GM21723 (cell line): ENCODE results near the gene HRCT1.
"Not testable (repeated sequence)": the region's sequence is repeated elsewhere in the genome, so short reads cannot be mapped to it uniquely, and the experiment has no call there.

Source experiments
- ATAC-seq: cut with Tn5 transposase; IDR thresholded peaks from one replicate; pipeline ENCODE4 v1.9.1; 2021; ENCODE audit warnings: mild to moderate bottlenecking, moderate library complexity; ENCODE audit not compliant: unreplicated experiment

Gene HRCT1

DNA sequence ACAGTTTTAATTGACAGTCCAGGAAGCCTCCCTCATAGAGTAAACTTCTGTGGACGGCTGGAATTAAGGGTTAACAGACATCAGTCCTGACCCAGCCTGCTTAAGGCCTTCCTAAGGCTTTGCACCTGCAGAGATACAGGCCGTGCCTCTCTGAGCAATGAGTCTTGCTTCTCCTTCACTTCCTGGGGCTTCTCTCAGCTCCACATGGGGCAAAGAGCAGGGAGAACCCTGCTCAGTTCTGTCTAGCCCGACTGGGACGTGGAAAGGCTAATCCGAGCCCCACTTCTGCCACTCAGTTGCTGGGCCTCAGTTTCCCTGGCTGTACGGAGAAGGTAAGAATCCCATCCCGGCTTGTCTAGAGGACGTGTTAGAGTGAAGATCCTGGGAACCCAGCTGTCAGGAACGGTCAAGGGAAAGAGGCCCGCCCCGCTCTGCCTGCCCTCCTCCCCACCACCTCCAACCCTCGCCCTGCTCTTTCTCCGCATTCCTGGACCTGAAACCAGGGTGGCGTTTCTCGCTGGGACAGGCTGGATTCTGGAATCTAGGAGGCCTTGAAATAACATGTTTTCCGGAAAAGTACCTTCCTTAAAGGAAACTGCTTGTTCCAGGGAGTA is 9.8 kb downstream of the HRCT1 start:
- ATAC-seq = no peak

DNA sequence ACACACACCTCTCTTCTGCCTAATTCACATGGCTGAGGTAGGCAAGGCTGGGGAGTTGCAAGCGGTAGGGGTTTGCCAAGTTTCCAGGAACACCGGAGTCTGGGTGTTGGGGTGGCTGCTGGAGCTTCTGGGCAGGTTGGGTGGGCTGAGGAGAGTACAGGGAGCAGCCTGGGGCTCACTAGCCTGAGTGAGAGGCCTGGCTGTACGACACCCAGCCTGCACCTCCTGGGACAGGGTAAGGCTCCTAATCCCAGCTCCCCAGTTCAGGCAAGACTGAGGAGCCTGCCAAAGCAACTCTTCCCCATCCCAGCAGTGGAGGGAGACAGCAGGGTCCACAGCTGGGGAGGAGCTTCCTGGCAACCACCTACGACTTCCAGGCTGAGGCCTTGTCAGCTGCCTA is 11.3 kb downstream of the HRCT1 start:
- no peak for ATAC-seq

DNA sequence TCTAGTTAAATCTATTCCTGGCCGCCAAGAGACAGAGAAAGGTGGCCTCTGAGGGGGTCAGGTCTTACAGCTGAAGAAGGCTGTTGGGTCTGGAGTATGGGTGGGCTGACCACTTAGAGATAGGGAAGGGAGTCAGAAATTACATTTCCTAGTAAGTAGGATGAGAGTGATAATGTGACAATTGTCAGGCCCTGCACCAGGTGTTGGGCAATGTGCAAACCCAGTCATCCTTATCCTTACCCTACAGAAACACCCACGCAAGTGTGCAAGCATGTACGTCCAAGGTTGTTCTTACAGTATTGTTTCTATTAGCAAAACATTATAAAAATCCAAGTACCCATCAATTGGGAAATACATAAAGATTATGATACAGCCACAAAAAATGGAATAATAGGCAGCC is 12.8 kb downstream of the HRCT1 start:
- ATAC-seq = no peak

DNA sequence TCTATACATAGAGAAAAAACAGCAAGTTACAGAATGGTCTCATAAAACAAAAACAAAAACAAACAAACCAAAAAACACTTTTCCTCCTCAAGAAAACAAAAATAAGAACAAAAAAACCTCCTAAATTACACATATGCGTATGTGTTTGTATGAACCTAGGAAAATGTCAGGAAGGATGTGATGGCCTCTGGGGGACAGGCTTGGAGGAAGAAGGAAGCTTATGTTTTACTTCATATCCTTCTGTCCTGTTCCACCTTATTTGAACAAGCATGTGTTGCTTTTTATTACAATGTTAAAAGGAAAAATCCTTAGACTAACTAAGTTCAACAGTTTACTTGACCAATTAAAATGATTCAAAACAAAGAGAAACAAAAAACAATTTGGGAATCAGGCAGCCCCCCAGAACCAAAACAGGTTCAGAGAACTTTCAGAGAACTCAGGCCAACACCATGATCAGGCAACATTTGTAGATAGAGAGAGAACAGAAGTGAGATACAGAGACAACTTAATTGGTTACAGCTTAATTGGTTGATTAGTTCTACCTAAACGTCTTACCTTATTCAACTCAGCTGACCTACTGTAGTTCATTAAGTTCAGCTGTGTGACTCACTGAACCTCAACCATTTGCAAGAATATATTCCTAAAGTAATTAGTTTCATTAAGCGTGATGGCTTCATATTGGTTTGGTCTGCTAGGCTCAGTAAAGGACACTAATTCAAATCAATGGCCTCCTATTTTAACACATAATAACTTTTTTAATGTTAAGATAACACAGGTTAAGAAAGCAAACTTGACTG is 13.4 kb downstream of the HRCT1 start:
- no peak for ATAC-seq

DNA sequence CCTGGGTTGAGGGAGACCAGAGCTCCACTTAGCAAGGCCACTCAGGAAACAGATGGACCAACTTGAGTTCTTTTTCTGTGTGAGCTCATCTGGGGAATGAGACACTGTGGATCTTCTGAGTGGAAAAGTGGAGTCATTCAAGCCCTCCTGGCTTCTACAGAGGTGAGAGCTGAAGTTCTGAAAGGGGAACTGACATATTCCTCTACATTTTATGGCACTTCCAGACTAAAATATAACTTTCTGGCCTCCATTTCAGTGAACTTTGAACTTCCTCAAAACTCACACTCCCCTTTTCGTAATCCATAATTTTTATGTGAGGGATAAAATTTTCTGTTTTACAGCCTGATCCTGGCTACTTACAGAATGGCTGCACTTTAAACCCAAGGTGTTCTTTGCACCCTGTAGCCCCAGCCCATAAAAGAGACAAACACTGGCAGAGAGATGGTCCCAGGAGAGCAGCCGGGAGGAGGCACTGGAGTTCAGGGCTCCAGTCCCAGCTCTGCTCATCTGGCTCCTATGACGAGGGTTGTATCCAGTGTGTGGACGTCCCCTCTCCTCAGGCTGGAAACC is 14.1 kb downstream of the HRCT1 start:
- ATAC-seq = no peak

DNA sequence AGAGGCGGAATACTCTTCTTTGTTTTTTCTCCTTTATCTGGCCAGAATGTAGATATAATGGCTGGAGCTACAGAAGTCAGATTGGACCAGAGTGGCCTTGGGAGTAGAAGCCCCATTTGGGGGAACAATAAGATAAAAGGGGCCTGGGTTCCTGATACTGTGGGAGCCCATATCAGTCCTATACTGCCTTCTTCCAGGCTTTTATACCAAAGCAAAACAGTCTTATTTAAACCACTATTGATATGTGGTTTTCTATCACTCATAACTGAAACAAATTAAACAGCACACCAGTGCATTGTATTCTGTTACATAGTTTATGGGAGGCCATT is 17.6 kb downstream of the HRCT1 start:
- no peak for ATAC-seq

DNA sequence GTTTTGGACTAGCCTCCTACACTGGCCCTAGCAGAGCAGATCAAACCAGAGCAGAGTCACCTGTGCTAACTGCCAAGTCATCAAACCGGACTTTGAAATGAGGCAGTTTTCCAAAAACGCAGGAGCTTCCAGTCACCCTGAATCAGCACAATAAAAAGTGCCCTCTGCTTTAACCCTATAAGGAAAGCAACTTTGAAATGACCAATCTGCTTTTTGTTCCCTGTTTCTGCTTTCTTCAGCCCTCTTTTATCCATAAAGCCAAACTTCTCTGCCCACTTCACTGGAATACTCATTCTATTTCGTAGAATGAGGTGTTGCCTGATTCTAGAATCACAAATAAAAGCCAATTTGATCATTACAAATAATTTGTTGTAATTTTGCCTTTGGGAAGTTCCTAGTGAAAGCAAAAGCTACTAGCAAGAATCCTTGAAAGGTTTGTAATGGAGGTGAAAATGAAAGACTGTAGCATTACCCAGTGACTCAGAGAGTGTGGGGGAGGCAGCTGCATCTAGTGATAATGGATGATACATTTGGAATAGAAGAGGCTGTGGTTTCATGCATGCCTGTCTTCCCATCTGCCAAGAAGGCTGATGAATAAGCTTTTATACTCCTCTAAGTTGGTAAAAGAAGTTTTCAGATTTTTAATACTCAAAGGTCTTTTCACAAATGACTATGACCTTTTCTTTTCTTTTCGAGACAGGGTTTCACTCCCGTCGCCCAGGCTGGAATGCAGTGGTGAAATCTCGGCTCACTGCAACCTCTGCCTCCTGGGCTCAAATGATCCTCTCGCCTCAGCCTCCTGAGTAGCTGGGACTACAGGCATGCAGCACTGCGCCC is 18.1 kb downstream of the HRCT1 start:
- no peak for ATAC-seq

DNA sequence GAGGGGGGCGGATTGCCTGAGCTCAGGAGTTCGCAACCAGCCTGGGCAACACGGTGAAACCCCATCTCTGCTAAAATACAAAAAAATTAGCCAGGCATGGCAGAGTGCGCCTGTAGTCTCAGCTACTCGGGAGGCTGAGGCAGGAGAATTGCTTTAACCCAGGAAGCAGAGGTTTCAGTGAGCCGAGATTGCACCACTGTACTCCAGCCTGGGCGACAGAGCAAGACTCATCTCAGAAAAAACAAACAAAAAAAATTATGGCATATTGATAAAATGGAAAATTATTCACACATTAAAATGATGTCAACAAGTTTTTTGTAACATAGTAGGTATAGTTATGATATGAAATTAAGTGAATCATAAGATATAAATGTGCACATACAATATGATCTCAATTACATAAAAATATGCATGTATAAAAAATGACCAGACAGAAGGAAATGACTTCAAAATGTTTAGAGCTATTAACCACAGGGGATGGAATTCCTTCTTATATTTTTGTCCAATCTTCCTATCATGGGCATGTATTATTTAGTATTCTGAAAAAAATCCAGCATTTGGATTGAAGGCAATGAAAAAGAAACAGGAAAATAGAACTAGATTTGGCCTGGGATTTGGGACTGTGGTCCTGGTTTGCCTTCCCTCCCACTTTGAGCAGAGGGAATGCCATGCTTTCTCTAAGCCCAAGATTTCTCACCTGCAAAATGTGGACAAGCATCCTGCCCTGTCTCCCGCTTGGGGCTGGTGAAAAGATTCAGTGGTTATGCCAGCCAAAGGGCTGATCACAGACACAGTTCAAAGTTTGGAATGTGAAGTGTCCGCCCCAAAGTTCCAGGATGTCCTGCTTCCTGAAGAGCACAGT is 22.8 kb downstream of the HRCT1 start:
- no peak for ATAC-seq

DNA sequence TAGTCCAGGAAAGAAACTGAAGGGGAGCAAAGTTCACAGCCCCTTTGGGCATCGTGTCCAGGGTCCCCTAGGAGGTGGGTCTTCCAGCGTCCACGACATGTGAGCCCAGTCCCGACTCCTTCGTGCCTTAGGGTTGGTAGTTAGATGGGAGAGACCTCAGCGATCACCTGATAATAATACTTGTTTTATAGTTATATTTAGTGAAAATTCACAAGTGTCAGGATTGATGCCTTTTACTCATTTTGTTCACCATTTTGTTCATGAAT is 23.4 kb downstream of the HRCT1 start:
- ATAC-seq = no peak

DNA sequence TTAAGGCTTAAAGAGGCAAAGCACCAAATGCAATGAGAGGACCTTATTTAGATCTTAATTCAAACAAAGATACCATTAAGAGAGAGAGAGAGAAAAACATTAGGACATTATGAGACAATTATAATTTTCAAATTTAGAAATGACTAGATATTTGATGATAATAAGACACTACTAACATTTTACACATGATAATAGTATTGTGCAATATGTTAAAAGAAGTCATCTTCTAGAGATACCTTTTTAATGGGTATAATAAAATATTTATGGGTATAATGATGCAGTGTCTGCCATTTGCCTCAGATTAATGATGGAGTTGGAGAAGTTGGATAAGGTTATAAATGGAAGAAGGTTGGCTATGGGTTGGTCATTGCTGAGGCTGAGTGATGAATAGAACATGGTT is 24.5 kb downstream of the HRCT1 start:
- no peak for ATAC-seq

DNA sequence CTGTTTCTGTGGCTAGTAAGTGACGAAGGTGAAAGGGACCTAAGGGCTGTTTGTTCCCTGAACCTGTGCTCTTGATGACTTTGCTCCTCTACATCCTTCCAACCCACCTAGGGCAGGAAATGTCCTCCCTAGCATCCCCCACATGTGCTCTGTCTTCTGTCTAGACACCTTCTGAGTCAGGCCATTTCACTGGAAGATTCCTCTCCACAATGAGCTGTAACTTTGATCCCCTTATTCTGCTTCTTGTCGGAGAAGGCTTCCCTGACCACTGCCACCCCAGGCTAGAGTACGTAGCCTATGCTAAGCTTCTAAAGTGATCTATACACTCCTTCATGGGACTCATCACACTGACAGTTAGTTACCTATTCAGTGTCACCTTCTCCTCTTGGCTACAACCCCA is 25.0 kb downstream of the HRCT1 start:
- ATAC-seq = no peak

DNA sequence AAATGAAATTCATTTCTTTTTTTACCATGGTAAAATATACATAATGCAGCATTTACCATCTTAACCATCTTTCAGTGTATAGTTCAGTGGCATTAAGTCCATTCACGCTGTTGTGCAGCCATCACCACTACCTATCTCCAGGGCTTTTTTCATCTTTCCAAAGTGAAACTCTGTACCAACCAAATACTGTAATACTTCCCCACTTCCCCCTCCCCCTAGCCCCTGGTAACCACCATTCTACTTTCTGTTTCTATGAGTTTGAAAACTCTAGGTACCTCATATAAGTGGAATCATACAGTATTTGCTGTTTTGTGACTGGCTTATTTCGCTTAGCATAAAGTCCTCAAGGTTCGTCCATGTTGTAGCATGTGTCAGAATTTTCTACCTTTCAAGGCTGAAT is 26.7 kb downstream of the HRCT1 start:
- ATAC-seq = no peak

DNA sequence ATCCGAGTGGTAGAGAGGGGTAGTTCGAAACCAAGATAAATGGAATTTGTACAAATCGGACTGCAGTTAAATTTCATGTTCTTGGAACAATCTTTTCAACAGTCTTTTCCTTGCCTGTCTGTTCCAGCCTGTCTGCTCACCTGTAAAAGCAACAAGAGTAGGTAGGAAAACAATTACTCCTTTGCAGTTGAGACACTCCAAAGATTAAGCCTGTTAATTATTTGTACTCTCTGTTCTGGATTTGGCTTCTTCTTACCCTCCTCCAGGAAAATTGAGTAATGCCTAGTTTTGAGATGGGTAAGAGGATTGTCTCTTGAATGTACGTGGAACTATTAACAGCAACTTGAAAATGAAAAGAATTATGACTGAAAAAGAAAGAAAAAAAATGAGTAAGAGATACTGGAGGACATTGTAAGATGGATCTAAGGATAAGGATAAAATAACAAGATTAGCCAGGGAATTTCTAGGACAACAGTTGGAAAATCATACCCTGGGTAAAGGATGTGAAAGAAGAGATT is 27.6 kb downstream of the HRCT1 start:
- ATAC-seq = no peak

DNA sequence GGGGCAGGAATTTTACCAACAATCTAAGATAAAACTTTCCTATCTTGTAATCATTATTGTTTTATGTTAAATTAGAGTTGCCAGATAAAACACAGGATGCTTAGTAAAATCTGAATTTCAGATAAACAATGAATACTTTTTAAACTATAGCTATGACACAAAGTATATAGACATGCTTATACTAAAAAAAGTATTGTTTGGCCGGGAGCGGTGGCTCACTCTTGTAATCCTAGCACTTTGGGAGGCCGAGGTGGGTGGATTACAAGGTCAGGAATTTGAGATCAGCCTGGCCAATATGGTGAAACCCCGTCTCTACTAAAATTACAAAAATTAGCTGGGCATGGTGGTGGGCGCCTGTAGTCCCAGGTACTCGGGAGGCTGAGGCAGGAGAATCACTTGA is 28.1 kb downstream of the HRCT1 start:
- ATAC-seq = not testable (repeated sequence)

DNA sequence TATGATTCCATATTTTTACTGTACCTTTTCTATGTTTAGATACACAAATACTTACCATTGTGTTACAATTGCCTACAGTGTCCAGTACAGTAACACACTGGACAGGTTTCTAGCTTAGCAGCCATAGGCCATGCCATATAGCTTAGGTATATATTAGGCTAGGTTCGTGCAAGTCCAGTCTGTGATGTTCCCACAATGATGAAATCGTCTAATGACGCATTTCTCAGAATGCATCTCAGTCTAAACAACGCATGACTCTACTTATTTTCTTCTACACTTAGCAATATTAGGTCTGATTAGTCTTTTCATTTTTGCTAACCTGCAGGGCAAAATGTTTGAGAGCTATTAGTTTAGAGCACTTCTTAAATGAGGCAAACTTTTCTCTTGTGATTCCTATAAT is 29.3 kb downstream of the HRCT1 start:
- ATAC-seq = no peak

DNA sequence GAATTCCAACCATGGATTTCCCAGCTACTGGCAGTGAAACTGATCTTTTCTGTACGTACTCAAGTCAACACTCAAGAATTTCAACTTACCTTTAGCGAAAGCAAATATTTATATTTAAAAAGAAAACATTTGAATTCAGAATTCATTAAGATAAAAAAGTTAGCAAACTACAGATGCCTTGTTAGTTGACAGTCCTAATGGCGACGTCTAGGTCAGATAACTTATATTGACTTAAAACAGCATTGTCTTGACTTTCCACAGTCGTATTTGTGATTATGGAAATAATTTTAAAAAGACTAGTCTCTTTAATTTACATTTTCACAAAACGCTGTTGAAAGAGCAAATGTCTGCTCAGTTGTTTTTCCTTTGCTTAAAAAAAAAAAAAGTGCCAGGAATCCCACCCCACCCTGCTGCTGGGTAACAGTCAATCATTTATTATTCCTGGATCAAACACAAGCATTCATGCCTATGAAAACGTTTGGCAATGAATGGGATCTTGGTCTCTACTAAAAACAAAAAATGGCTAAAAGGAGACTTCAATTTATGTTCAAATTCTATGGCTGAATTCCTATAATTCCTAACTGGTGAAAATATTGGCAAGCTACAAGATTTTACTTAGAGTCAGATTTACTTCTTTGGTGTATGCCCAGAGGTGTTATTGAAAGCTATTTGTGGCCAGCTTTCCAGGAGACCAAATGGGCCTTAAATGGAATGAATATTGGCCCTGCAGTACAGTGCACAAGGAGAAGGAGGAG is 29.9 kb downstream of the HRCT1 start:
- ATAC-seq = no peak

DNA sequence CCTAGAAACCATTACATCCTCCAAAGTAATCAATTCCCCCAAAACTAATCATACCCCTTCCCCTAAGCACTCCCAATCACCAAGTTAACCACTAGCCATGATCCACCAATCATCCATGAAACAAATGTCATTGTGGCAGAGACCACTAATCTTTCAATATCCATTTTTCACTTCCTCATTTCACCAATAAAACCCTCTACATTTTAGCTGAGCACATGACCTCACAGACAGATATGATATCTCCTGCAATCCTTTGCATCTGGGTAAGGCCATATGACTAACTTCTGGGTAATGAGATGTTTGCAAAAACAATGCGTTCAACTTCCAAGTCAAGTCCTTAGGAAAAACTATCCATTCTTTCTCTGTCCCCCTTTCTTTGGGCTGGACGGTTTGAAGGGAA is 31.2 kb downstream of the HRCT1 start:
- no peak for ATAC-seq

DNA sequence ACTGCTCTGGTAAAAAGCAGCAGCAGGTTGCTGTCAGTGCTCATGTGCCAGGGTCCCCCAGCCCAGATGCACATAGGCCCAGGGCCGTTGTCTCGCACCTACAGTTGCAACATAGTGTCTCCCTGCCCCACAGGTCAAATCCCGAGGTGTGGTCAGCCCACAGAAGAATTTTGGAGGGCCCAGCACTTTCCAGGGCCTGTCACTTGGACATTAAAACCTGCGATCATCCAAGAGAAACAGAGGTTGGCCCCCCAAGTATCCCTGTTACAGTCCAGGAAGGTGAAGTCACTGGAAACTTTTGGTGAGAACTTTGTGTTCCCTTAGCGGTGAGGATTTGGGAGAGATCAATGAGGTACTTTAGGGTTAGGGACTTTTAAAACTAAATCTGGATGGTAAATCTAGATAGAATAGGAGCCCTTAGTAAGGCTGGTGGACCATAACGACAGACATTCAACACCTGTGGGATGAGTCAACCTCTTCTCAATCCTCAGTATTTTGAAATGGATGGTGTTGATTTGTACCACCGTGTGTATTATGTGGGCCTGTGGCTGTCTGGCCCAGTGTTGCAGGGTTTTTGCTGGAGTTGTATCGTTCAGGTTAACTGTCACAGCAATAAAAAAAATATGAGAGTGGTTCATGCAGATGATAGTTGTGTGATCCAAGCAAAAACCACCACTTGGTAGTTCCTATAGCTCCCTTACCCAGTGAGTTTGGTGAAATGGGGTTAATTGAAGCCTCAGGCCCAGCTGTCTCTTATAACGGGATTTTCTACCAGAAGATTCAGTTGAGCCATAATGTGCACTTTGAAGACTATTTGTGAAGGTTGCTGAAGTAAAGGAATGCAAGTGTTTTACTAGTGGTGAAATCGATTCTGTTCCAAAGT is 32.7 kb downstream of the HRCT1 start:
- ATAC-seq = no peak

DNA sequence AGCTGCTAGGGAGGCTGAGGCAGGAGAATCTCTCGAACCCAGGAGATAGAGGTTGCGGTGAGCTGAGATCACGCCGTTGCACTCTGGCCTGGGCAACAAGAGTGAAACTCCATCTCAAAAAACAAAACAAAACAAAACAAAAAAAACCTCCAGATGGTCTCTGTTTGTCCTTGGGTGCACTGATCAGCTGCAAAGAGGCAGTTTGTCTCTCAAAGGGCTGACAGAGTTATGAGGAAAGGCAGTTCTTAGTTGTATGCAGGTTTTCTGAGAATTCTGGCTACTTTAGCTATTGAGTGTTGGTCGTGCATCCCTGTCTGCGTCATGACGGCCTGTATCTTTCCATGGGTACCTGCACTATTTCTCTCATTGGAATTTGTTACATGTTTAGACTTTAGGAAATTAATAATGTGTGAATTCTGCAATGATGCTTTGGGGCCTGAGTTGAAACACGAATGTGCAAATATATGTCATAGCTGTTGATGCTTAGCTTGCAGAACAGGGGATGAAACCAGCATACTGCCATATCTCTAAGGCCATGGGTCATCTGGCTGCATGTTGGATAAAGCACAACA is 33.8 kb downstream of the HRCT1 start:
- ATAC-seq = no peak
